Tongue (tissue), 2 donors: ENCODE data around the gene BORCS5. TPM values are rescaled to one million over a fixed set of nuclear protein-coding genes. Genes with fewer than 3 reads are reported as not detected.
A peak's percentile ranks its signal among the peaks of the same experiment; 100 is the strongest.
"Not testable (repeated sequence)": the region's sequence is repeated elsewhere in the genome, so short reads cannot be mapped to it uniquely, and the experiment has no call there.

Experiments used
- DNase-seq: peaks from one replicate; pipeline ENCODE4 v3.0.0-alpha.2; 2015
- total RNA-seq: library from RNA; depleted of rRNA; stranded (reverse); fragments of >200 nt; gene quantifications from one replicate; pipeline ENCODE4 v1.2.3, GENCODE V29; 2014

Gene BORCS5
- total RNA-seq, 1 donor from 2014 or later: 35.7 TPM

DNA sequence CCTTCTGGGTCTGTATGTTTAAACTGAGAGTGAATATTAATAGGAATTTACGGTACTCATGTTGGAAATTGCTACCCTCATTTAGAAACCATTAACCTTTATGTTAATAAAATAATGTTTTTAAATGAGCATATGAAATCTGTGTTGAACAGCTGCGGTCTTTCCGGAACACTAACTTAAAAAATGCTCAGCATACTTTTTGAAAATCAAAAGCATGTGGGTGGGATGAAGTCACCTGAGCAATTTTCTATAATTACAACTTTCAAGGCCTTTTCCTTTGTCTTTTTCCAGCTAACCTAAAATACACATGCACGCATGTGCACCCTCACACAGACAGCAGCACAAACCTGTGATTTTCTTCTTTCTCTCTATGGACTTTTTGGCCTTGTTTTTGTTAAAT lies 39.8 kb downstream of the BORCS5 start:
- DNase-seq: peak; percentile 28

DNA sequence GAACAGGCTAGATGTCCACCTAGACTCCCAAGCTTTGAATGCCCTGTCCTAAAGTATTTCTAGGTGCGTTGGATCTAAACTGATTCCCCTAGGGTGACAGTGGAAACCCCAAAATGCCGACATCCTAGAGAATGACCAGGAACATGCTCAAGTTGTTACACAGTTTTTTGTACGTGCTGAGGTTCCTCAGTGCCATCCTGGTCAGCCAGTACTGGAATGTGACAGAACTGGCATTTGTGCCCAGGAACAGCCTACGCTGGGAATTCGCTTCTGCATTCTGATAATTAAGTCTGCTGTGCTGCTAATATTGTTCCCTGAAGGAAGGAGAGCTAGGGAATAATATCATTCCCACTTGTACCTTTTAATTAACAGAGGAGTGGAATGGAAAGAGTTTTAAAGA lies 40.3 kb downstream of the BORCS5 start:
- DNase-seq: no peak

DNA sequence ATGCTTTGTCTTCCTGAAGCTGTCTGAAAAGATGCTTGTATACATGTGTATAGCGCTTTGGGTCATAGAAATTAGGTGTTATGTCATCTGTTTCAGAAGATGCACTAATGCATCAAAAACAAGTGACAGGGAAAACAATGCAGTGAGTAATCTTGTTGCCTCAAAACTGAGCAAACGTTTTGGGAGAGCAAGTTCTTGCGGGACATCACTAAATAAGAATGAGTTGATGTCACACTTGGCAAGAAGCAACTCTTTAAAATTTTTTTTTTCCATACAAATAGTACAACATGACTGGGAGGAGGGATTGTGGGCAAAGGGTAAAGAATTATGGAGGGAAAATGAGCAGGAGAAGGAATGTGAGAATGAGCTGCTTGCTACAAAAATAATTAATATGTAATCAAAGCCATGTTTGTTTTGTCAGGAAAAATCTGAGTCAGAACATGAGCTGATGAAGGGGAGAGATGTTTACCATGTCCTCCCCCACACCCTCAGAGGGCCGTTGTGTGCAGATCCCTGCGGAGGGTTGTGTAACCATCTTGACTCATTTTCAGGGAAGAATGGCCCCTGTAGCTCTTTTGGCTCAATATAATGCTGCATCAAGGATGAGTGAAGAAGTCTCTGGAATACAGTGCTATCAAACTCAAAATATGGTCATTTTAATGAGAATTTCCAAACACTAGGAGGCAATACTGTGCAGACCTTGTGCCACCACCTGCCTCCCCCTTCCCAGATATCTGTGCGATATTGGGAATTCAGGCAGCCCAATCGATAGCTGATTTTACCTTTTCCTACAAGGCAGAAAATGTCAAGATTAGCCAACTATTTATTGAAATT lies 41.4 kb downstream of the BORCS5 start:
- DNase-seq: peak; percentile 67

DNA sequence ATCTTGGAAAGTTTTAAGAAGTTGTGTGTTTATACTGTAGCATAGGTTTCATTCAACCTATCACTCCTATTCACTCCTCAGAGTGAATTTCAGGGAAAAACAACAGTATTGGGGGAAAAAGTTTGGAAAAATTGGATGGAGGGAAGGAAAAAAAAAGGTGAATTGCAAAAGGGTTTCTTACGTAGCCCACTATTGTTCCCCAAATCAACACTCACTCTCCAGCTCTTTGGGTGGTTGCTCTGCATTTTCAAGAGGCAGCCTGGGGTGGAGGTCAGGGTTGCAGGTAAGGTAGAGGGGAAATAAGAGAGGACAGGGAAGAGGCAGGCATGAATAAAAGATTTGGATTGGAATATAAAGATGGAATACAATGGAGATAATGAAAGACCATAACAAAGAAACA lies 42.3 kb downstream of the BORCS5 start:
- no peak for DNase-seq

DNA sequence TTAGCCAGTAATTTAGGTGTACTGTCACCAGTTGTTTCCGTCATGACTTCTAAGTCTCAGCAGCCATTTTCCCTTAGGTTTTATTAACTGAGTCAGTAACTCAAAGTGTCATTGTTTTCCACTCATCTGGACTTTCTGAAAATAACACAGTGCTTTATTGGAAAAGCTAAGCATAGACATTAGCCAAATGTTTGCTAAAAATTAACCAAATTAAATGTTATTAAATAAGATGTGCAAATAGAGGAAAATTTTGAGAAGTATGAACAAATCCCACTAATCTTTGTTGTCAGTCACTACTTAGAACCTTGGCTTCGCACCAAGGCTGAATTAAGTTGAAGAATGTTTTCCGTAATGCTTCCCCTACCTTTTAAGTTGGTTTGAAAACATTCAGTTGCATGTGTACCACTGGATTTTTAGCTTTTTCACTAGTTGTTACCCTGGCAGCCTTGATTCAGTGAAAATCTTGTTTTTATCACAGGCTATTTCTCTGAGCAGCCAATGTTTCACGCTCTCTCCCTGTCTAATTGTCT lies 43.0 kb downstream of the BORCS5 start:
- DNase-seq: peak; percentile 54

DNA sequence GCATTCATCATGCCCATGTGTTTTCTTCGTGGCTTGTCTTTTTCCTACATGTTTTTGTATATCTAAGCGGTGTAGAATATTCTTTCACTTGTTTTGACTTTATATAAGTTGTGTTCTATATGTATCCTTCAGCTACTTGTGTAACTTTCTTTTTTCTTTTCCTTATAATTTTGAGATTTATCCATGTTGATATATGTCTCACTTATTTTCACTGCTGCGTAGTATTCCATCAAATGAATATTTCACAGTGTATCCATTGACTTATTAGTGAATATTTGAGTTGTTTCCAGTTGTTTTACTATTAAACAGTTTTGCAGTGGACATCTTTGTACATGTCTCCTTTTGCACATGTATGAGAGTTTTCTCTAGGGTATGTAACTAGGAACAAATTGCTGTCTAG lies 43.9 kb downstream of the BORCS5 start:
- DNase-seq: no peak

DNA sequence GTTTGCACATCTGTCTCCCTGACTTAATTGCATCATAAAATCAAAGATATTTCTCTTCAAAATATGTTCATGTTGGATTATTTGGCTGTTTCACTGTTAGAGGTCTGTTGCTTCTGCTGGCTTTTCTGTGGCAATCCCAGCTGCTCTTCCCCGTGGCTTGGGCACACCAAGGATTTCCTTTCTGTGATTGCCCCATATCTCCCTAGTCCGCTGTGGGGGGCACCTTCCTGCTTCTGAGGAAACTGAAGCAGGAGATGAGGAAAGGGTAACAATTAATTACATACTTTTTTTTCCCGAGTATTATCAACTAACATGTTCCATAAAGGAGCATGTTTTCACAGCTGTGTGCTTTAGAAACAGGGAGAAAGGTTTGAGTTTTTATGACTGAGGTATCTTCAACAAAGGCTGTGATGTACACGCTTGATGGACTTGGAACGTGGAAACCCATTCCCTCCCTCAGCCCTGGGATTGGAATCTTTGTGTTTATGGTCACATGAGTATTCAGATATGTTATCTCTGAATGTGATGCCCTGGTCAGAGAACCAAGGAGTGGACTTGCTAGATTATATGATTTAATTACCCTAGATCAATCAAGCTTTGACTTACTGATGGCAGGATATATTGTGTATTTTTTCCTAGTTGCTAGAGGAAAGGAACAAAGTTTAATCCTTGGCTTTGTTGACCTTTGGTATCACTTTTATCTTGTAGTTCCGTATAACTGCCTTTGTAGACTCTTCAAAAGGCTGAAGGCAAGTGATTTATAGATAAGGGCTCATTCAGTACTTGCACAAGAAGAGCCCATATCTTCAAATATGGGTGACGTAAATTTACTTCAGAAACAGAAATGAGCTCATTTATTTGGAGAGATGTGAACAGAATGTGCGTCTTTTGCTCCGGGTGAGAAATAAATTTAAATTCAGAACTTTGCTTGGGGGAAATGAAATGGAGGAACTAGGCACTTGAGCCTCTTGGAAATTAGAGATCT lies 46.7 kb downstream of the BORCS5 start:
- no peak for DNase-seq

DNA sequence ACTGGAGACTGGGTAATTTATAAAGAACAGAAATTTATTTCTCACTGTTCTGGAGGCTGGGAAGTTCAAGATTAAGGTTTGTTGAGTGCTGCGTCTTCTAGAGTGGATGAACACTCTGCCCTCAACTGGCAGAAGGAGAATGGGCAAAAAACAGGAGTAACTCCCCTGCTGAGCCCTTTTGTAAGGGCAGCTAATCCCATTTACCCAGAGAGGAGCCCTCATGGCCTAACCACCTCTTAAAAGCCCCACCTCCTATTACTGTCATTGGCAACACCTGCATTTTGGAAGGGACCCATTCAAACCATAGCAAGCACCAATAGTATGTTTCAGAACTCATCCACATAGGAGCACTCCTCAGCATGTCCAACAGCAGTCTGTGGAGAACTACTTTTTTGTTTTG lies 47.4 kb downstream of the BORCS5 start:
- DNase-seq: no peak

DNA sequence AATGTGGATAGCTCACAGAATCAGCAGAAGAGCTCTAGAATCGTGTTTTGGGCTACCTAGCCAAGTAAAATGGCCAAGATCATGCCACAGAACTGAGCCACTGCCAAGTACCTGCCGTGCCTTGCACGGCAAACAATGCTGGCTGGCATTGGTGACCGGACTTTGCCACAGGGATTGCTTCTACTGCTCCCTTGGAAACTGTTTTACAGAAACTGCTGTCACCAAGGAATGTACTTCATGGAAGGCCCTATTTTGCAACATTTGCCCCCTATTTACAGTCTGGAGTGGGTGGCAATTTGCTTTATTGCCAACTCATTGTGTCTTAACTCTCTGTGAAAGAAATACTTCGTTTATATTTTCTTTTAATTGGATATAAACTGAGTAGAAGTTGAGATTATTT lies 49.0 kb downstream of the BORCS5 start:
- no peak for DNase-seq

DNA sequence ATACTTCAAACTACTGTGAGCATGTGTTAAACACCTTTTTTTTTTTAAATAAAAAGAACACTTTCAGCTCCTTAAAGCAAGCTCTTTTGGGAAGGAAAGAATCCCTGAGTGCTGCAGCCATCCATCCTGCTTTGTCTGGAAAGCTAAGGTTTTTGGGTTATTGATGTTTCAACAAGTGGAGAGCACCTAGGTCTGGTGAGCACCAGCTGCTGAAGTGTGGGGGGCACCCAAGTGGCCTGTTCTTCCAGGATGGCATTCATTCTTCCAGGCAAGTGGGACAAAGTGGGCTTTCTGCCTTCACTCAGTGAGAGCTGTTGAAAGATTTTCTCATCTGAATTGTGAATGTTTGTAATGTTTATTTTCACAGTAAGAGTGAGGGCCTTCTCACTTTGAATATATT lies 49.9 kb downstream of the BORCS5 start:
- DNase-seq: no peak

DNA sequence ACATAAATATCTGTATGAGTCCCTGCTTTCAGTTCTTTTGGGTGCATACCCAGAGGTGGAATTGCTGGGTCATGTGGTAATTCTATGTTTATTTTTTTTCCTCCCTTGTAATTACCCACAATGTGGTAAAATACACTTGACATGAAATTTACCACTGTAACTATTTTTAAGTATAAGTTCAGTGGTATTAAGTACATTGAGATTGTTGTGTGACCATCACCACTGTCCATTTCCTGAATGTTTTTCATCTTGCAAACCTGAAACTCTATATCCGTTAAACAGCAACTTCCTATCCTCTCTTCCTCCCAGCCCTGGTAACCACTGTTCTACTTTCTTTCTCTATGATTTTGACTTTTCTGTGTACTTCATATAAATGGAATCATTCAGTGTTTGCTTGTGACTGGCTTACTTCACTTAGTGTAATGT lies 51.4 kb downstream of the BORCS5 start:
- DNase-seq: no peak

DNA sequence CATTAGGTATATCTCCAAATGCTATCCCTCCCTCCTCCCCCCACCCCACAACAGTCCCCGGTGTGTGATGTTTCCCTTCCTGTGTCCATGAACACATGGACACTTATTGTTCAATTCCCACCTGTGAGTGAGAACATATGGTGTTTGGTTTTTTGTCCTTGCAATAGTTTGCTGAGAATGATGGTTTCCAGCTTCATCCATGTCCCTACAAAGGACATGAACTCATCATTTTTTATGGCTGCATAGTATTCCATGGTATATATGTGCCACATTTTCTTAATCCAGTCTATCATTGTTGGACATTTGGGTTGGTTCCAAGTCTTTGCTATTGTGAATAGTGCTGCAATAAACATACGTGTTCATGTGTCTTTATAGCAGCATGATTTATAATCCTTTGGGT lies 52.5 kb downstream of the BORCS5 start:
- DNase-seq: not testable (repeated sequence)

DNA sequence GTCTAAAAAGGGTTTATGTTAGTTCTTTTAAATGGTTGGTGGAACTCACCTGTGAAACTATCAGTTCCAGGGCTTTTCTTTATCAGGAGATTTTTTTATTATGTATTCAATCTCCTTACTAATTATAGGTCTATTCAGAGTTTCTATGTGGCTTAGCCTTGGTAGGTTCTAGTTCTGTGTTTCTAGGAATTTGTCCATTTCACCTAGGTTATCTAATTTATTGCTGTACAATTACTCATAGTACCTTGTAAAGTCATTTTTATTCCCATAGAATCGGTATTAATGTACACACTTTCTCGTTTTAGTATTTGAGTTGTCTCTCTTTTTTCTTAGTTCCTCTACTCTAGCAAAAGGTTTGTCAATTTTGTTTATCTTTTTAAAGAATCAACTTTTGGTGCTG lies 59.0 kb downstream of the BORCS5 start:
- DNase-seq: no peak

DNA sequence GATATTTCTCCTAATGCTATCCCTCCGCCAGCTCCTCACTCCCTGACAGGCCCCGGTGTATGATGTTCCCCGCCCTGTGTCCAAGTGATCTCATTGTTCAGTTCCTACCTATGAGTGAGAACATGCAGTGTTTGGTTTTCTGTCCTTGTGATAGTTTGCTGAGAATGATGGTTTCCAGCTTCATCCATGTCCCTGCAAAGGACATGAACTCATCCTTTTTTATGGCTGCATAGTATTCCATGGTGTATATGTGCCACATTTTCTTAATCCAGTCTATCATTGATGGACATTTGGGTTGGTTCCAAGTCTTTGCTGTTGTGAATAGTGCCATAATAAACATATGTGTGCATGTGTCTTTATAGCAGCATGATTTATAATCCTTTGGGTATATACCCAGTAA lies 62.3 kb downstream of the BORCS5 start:
- DNase-seq: not testable (repeated sequence)

DNA sequence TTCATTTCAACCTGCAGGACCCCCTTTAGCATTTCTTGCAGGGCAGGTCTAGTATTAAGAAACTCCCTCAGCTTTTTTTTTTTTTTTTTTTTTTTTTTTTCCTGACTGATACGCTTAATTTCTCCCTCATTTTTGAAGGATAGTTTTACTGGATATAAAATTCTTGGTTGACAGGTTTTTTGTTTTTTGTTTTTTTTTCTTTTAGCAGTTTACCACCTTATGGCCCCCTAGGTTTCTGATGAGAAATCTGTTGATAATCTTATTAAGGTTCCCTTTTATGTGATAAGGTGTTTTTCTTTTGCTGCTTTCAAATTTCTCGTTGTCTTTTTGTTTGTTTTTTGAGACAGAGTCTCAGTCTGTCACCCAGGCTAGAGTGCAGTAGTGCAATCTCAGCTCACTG lies 66.5 kb downstream of the BORCS5 start:
- DNase-seq: no peak

DNA sequence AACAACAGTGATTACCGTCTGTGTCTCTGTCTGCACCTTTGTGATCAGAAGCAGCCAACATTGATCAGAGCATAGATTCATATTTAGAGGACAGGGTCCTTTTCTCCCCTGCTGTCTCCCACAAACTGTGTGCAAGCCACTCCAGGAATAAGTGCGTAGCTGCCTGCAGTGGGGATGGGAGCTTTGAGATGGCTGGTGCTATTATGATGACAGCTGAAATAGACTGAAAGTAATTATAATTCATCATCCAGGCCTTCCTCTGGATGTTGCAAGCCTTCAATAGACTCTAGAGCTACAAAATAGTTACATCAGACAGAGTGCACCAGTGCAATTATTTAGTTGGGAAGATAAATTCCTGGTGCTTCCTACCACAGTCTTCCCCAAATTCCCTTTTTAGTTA lies 68.1 kb downstream of the BORCS5 start:
- no peak for DNase-seq

DNA sequence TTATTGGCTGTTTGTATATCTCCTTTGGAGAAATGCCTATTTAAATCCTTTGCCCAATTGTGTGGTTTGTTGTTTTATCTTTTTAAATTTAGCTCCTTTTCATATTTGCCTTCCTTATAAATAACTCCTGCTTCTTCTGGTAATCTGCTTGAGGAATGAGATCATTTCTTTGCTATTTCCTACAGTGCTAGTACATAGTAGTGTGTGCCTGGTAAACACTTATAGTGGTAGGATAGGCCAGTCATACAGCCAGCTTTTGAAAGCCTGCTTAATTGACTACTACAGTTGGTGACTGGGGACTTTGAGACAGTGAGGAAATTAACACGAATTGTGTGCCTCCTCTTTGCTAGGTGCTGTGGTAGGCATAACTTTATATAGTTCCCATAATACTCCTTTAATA lies 68.7 kb downstream of the BORCS5 start:
- DNase-seq: no peak

DNA sequence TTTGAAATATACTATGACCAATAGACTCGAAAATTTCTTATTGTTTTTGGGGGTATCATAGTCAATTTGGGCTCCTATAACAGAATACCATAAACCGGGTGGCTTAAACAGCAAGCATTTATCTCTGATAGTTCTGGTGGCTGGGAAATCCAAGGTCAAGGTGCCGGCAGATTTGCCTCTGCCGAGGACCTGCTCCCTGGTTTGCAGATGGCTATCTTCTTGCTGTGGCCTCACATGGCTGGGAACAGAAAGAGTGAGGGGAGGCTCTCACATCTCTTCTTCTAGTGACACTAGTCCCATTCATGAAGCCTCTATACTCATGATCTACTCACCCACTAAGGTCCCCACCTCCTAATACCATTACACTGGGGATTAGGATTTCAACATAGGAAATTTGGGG lies 70.7 kb downstream of the BORCS5 start:
- DNase-seq: no peak

DNA sequence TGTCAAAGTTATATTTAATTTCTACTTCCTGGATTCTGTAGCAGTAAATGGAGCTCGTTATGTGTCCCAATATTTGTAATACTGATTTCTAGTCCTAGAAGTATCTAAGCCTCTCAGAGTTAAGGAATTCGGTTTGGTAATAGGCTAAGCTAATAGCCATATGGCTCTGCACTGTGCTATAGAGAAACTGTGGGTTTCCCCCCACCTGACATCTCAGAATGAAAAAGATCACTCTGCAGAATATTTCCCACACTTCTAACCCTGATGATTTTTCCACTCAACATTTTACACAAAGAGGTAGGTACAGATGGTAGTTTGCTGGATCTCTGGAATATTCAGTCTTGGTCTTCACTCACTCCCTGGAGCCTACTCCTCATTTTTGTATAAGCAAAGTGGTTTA lies 71.2 kb downstream of the BORCS5 start:
- no peak for DNase-seq

DNA sequence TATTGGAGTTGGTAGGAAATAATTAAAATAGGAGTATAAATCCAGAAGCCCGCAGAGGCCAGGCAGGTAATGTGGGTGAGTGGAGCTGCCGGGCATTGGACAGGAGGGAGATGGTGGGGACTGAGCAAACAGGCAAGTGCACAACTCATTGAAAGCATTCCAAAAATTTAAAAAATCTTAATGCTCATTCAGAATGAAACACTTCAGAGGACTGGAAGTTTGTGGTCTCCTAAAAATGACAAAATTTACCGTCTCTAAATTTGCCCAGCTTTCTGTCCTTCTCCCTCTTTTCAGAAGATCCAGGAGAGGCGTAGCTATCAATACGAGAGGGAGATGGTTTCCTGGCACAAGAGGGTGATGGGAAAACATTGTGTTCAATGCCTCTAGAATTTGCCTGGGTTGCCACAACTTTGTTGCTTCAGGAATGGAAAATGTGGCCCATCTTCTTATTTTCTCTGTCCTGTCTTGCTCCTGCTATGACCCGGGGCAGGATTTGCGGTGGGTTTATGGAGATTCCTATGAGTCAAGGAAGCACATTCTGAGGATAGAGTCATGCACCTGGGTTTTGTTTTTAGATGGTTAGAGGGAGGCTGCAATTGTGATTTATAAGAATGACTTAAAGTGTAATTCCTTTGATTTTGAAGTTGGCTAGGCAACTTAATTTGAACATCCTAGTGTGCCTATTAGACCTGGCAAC lies 72.2 kb downstream of the BORCS5 start:
- no peak for DNase-seq

DNA sequence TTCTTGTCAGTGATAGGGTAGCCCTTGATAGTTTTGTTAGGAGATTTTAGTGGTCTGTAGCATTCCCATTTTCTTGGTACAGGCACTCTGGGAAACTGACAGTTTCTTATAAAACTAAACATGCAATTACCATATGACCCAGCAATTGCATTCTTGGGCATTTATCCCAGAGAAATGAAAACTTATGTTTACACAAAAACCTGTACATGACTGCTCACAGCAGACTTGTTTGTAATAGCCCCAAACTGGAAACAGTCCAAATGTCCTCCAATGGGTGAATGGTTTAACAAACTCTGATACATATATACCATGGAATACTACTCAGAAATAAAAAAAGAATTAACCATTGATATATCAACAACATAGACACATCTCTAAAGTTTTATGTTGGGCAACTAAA lies 75.5 kb downstream of the BORCS5 start:
- DNase-seq: peak; percentile 74

DNA sequence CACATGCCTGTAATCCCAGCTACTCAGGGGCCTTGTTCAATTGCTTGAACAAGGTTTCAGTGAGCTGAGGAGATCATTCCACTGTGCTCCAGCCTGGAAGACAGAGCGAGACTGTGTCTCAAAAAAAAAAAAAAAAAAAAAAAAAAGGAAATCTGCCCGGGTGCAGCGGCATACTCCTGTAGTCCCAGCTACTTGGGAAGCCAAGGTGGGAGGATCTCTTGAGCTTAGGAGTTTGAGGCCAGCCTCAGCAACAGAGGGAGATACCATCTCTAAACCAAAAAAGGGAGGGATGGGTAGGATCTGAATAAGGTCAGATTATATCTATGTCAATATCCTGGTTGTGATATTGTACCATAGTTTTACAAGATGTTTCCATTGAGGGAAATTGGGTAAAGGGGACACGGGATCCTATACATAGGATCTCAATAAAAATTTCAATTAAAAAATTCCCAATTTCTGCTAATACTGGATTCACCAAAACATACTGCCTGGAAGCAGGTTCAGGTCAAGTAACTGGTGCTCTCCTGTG lies 76.4 kb downstream of the BORCS5 start:
- DNase-seq: no peak
